ENCODE data around the gene FBXL7. TPM values are rescaled to one million over a fixed set of nuclear protein-coding genes. Genes with fewer than 3 reads are reported as not detected.

The FBXL7 gene
- total RNA-seq, 2 experiments from 2014 or later, result not detected

DNA sequence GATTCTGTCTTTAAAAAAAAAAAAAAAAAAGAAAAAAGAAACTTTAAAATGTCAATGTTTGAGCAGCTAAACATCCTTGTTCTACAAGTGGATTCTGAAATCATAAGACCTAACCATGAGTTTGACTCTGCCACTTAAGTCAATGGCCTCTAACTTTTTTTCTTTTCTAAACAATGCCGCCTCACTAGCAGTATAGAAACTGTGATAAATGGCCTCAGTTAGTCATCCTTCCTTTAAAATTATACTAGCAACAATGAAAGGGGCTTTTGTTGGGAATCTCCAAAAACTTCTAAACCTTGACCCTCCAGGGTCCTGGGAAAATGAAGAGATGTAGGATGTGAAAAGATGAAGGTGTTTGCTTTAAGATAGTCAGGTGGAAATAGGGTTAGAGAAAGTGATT lies 71.1 kb downstream of the FBXL7 start:
- no peaks in the 10 kb centered on the region for H3K4me1 ChIP-seq (ENCODE audit: insufficient read depth, low read length, poor library complexity, severe bottlenecking)
- H3K36me3 ChIP-seq (ENCODE audit: insufficient read depth, low read length), result no peaks in the 10 kb centered on the region
- no peak overlapping the region for H3K4me3 ChIP-seq (ENCODE audit: low read depth, low read length, poor library complexity, severe bottlenecking)
- no peak overlapping the region for H2AFZ ChIP-seq (ENCODE audit: low read length)
- intact Hi-C loops (cut with micrococcal nuclease; ENCODE audit: unreplicated experiment), result no loop called here
- H3K27ac ChIP-seq (ENCODE audit: low read depth, low read length, poor library complexity, severe bottlenecking), result no peak overlapping the region
- no peaks in the 10 kb centered on the region for H3K79me2 ChIP-seq (ENCODE audit: insufficient read depth, low read depth, low read length)
- DNase-seq (ENCODE audit: low spot score), result no peak
- H3K4me2 ChIP-seq (ENCODE audit: low read length), result no peak overlapping the region
- ChIA-PET POLR2A (no interaction called here), CTCF (ENCODE audit: unreplicated experiment) (no interaction called here)
- H4K20me1 ChIP-seq (ENCODE audit: insufficient read depth, low read length), result no peaks in the 10 kb centered on the region
- no peaks in the 10 kb centered on the region for H3K9me3 ChIP-seq (ENCODE audit: low read length)
- no peak for TF ChIP-seq EZH2phosphoT487 (IDR thresholded peaks at IDR 0.05; ENCODE audit: borderline replicate concordance, low read depth, low read length)
- TF ChIP-seq, protein P1, sequence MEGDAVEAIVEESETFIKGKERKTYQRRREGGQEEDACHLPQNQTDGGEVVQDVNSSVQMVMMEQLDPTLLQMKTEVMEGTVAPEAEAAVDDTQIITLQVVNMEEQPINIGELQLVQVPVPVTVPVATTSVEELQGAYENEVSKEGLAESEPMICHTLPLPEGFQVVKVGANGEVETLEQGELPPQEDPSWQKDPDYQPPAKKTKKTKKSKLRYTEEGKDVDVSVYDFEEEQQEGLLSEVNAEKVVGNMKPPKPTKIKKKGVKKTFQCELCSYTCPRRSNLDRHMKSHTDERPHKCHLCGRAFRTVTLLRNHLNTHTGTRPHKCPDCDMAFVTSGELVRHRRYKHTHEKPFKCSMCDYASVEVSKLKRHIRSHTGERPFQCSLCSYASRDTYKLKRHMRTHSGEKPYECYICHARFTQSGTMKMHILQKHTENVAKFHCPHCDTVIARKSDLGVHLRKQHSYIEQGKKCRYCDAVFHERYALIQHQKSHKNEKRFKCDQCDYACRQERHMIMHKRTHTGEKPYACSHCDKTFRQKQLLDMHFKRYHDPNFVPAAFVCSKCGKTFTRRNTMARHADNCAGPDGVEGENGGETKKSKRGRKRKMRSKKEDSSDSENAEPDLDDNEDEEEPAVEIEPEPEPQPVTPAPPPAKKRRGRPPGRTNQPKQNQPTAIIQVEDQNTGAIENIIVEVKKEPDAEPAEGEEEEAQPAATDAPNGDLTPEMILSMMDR (conservative IDR thresholded peaks at IDR 0.05; ENCODE audit: low read length), result no peak
- H3K9me2 ChIP-seq (ENCODE audit: insufficient read depth, low read length), result no peaks in the 10 kb centered on the region
- no TSS peak for BruUV-seq (replicated peaks)

DNA sequence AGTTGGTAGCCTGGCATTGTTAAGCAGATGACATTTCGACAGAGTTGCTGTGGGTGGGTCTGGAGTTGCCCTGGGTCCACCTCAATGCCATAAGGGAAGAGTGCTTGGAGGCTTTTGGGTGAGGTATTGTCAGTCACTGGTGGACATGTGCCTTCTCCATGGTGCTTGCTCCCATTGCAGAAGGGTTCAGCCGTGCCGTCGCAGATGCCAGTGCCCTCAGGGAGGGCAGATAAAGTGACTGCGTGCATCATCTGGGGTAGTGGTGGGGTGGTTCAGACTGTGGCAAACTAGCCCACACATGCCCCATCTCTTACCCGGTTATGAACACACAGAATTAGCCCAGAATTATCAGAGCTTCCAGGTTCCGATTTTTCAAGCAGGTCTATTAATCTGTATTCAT lies 71.6 kb downstream of the FBXL7 start:
- Histone ChIP-seq H3K9me3 (ENCODE audit: low read length) (no peaks in the 10 kb centered on the region), H3K4me3 (ENCODE audit: low read depth, low read length, poor library complexity, severe bottlenecking) (no peak overlapping the region), H4K20me1 (ENCODE audit: insufficient read depth, low read length) (no peaks in the 10 kb centered on the region), H2AFZ (ENCODE audit: low read length) (no peak overlapping the region), H3K9me2 (ENCODE audit: insufficient read depth, low read length) (no peaks in the 10 kb centered on the region), H3K4me2 (ENCODE audit: low read length) (no peak overlapping the region), H3K27ac (ENCODE audit: low read depth, low read length, poor library complexity, severe bottlenecking) (no peak overlapping the region), H3K4me1 (ENCODE audit: insufficient read depth, low read length, poor library complexity, severe bottlenecking) (no peaks in the 10 kb centered on the region), H3K36me3 (ENCODE audit: insufficient read depth, low read length) (no peaks in the 10 kb centered on the region), H3K79me2 (ENCODE audit: insufficient read depth, low read depth, low read length) (no peaks in the 10 kb centered on the region)
- no peak for DNase-seq (ENCODE audit: low spot score)
- no TSS peak for BruUV-seq (replicated peaks)
- CTCF ChIA-PET (ENCODE audit: unreplicated experiment), result no interaction called here
- intact Hi-C loops (cut with micrococcal nuclease; ENCODE audit: unreplicated experiment), result no loop called here
- no peak for TF ChIP-seq EZH2phosphoT487 (IDR thresholded peaks at IDR 0.05; ENCODE audit: borderline replicate concordance, low read depth, low read length)
- TF ChIP-seq, protein P1 (conservative IDR thresholded peaks at IDR 0.05; ENCODE audit: low read length), result no peak
- POLR2A ChIA-PET, result interaction anchor here (0.6 kb wide), 1 partner anchor 1939 kb away, joined by 4 read pairs; no protein-coding TSS in a partner anchor

DNA sequence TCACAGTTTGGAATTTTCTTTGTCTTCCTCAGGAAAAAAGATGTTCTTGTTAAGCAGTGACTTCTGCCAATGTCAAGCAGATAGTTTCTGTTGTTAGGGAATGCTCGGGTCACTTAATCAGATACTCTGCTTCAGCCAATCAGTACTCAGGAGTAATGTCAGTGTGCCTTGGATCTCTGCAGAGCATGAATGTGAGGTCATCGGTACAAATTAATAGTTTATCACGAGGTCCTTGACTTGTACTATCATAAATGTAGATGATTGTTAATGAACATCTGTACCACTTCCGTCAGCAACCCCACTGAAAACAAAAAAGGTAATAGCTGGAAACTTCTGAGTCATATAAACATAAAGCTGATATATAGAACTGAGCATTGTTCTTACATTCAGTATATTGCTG lies 73.6 kb downstream of the FBXL7 start:
- Histone ChIP-seq H3K9me2 (ENCODE audit: insufficient read depth, low read length) (no peaks in the 10 kb centered on the region), H4K20me1 (ENCODE audit: insufficient read depth, low read length) (no peaks in the 10 kb centered on the region), H2AFZ (ENCODE audit: low read length) (no peak overlapping the region), H3K36me3 (ENCODE audit: insufficient read depth, low read length) (no peaks in the 10 kb centered on the region), H3K27ac (ENCODE audit: low read depth, low read length, poor library complexity, severe bottlenecking) (no peak overlapping the region), H3K4me1 (ENCODE audit: insufficient read depth, low read length, poor library complexity, severe bottlenecking) (no peaks in the 10 kb centered on the region), H3K79me2 (ENCODE audit: insufficient read depth, low read depth, low read length) (no peaks in the 10 kb centered on the region), H3K4me3 (ENCODE audit: low read depth, low read length, poor library complexity, severe bottlenecking) (no peak overlapping the region), H3K4me2 (ENCODE audit: low read length) (no peak overlapping the region), H3K9me3 (ENCODE audit: low read length) (no peaks in the 10 kb centered on the region)
- BruUV-seq (replicated peaks), result no TSS peak
- intact Hi-C loops (cut with micrococcal nuclease; ENCODE audit: unreplicated experiment), result no loop called here
- TF ChIP-seq EZH2phosphoT487 (IDR thresholded peaks at IDR 0.05; ENCODE audit: borderline replicate concordance, low read depth, low read length), result no peak
- TF ChIP-seq, protein P1 (conservative IDR thresholded peaks at IDR 0.05; ENCODE audit: low read length), result no peak
- no peak for DNase-seq (ENCODE audit: low spot score)
- ChIA-PET POLR2A (interaction anchor here (0.6 kb wide), 1 partner anchor 14 kb away, joined by 3 read pairs; no protein-coding TSS in a partner anchor), CTCF (ENCODE audit: unreplicated experiment) (no interaction called here)
